Calu3 (cell line): ENCODE results near the gene KCNQ5. TPM values are rescaled to one million over a fixed set of nuclear protein-coding genes. Genes with fewer than 3 reads are reported as not detected.

Source experiments
- BruUV-seq: library from RNA; stranded (reverse); fragments of 400-500 nt; replicated peaks from 2 replicates; lab custom pipeline; 2021; lab: Mats Ljungman, UMichigan
- CTCF ChIA-PET: fragments of 300-600 bp; sonication (Branson Sonifier 250); formaldehyde crosslinking; loops from one replicate; lab custom pipeline; 2022; ENCODE audit warnings: antibody characterized with exemption; lab: Charles Lee
- DNase-seq: peaks from one replicate; pipeline ENCODE4 v3.0.0; 2022
- H3K27ac Mint-ChIP-seq: one replicate; pipeline ENCODE4 v1.8.0; 2022; ENCODE audit warnings: mixed read lengths; ENCODE audit not compliant: unreplicated experiment
- H3K27me3 Mint-ChIP-seq: one replicate; pipeline ENCODE4 v1.8.0; 2022; ENCODE audit warnings: mixed read lengths; ENCODE audit not compliant: unreplicated experiment
- H3K36me3 Mint-ChIP-seq: one replicate; pipeline ENCODE4 v1.8.0; 2022; ENCODE audit warnings: mild to moderate bottlenecking, moderate library complexity, mixed read lengths; ENCODE audit not compliant: insufficient read depth, unreplicated experiment
- H3K4me1 Mint-ChIP-seq: one replicate; pipeline ENCODE4 v1.8.0; 2022; ENCODE audit warnings: mild to moderate bottlenecking, low read depth, mixed read lengths; ENCODE audit not compliant: unreplicated experiment
- H3K4me3 Mint-ChIP-seq: one replicate; pipeline ENCODE4 v1.8.0; 2022; ENCODE audit warnings: mild to moderate bottlenecking, low read depth, moderate library complexity, mixed read lengths; ENCODE audit not compliant: unreplicated experiment
- H3K9me3 Mint-ChIP-seq: one replicate; pipeline ENCODE4 v1.8.0; 2022; ENCODE audit warnings: low read depth, mixed read lengths; ENCODE audit not compliant: unreplicated experiment
- CTCF ChIP-seq: fragments of 200-600 bp; IDR thresholded peaks from one replicate; pipeline ENCODE4 v1.8.0; 2022; ENCODE audit warnings: antibody characterized with exemption; ENCODE audit not compliant: unreplicated experiment
- intact Hi-C: fragments of 100-400 bp; cut with micrococcal nuclease; formaldehyde crosslinking; loops from one replicate; pipeline ENCODE4 v1.10.0; 2022; ENCODE audit not compliant: unreplicated experiment
- total RNA-seq: library from RNA; stranded (reverse); gene quantifications from 2 replicates; pipeline ENCODE4 v1.2.3, GENCODE V29; 2022

Gene KCNQ5
- total RNA-seq, 1 experiment from 2014 or later = not detected

- TF ChIP-seq CTCF = no peak
- Mint-ChIP-seq H3K4me1 (no peaks in the 10 kb centered on the region), H3K27ac (no peak overlapping the region), H3K4me3 (no peak overlapping the region), H3K27me3 (no peaks in the 10 kb centered on the region), H3K9me3 (no peaks in the 10 kb centered on the region), H3K36me3 (no peaks in the 10 kb centered on the region)
- CTCF ChIA-PET = no interaction called here
- intact Hi-C loops = no loop called here
- DNase-seq = no peak
- no TSS peak for BruUV-seq
Measured at GRCh38 chr6:72738091-72738490, 116.2 kb downstream of the KCNQ5 start.

- no peaks in the 10 kb centered on the region for H3K27me3 Mint-ChIP-seq
- H3K36me3 Mint-ChIP-seq = no peaks in the 10 kb centered on the region
- no peaks in the 10 kb centered on the region for H3K4me1 Mint-ChIP-seq
- BruUV-seq = no TSS peak
- TF ChIP-seq CTCF = no peak
- no peaks in the 10 kb centered on the region for H3K9me3 Mint-ChIP-seq
- CTCF ChIA-PET = no interaction called here
- no peak overlapping the region for H3K4me3 Mint-ChIP-seq
- no peak for DNase-seq
- H3K27ac Mint-ChIP-seq = no peak overlapping the region
- intact Hi-C loops = no loop called here
Measured at GRCh38 chr6:72739368-72739779, 117.5 kb downstream of the KCNQ5 start.

- intact Hi-C loops = no loop called here
- Mint-ChIP-seq H3K9me3 (no peaks in the 10 kb centered on the region), H3K4me1 (no peaks in the 10 kb centered on the region), H3K27me3 (no peaks in the 10 kb centered on the region), H3K27ac (no peak overlapping the region), H3K36me3 (no peaks in the 10 kb centered on the region), H3K4me3 (no peak overlapping the region)
- no peak for TF ChIP-seq CTCF
- no peak for DNase-seq
- BruUV-seq = no TSS peak
- CTCF ChIA-PET = no interaction called here
Measured at GRCh38 chr6:72740135-72740534, 118.3 kb downstream of the KCNQ5 start.

- BruUV-seq = no TSS peak
- Mint-ChIP-seq H3K9me3 (no peaks in the 10 kb centered on the region), H3K27ac (no peak overlapping the region), H3K4me1 (peaks cover 3% of the 10 kb centered on the region), H3K36me3 (no peaks in the 10 kb centered on the region), H3K4me3 (no peak overlapping the region), H3K27me3 (no peaks in the 10 kb centered on the region)
- intact Hi-C loops = no loop called here
- no peak for TF ChIP-seq CTCF
- DNase-seq = no peak
- CTCF ChIA-PET = no interaction called here
Measured at GRCh38 chr6:72741083-72741482, 119.2 kb downstream of the KCNQ5 start.
